K562 (cell line): ENCODE measurements around the gene PTGIS. TPM values are rescaled to one million over a fixed set of nuclear protein-coding genes. Genes with fewer than 3 reads are reported as not detected.

Source experiments
- ATAC-seq: fragments of 200-7000 bp; cut with Tn5 transposase; 3 replicates; pipeline ENCODE4 v1.9.1; 2020; ENCODE audit warnings: moderate library complexity
- BruUV-seq: library from RNA; stranded (reverse); fragments of 400-500 nt; replicated peaks from 2 replicates; lab custom pipeline; 2021; lab: Mats Ljungman, UMichigan
- CTCF ChIA-PET: fragments of 300-600 bp; formaldehyde crosslinking; extraction: SDS; loops from one replicate; lab custom pipeline; 2021; ENCODE audit warnings: low intra/inter-chr PET ratio; lab: Yijun Ruan, JAX
- POLR2A ChIA-PET: fragments of 300-600, 350-650 bp; sonication (Branson Sonifier 250); formaldehyde crosslinking; extraction: SDS; loops from one replicate; lab custom pipeline; 2021; ENCODE audit warnings: antibody characterized with exemption, inconsistent platforms; lab: Yijun Ruan, JAX
- DNase-seq, 4 experiments: peaks; one replicate each; pipeline versions ENCODE4 v3.0.0 to v3.0.0-alpha.2; 2011 to 2018; ENCODE audit warnings: low spot score in 3 of 4, mixed read lengths in 3 of 4; ENCODE audit errors: extremely low read depth in 1 of 4
- FAIRE-seq: peaks from 2 replicates; lab custom pipeline; 2011; peaks lifted over from hg19 to GRCh38; lab: Jason Lieb, UNC
- H2AFZ ChIP-seq: 2 replicates; pipeline ENCODE4 v1.6.0; 2011; ENCODE audit warnings: low read depth, low read length, control low read depth, inconsistent platforms
- H3K27ac ChIP-seq: fragments of 200-600 bp; 3 replicates; pipeline ENCODE4 v1.8.0; 2011; ENCODE audit warnings: low read depth, mild to moderate bottlenecking, control low read depth, inconsistent platforms, low read length, moderate library complexity, mixed read lengths; ENCODE audit errors: extremely low read depth
- H3K27me3 ChIP-seq, 2 experiments: fragments of 300-600 bp in 1 of 2; 2 replicates in 1 of 2; 3 replicates in 1 of 2; pipeline versions ENCODE4 v1.6.0 to v1.8.0; 2011; ENCODE audit warnings: inconsistent platforms in 2 of 2, low read length in 2 of 2, mild to moderate bottlenecking in 1 of 2, mixed read lengths in 1 of 2, moderate library complexity in 1 of 2; ENCODE audit not compliant: control insufficient read depth in 2 of 2, insufficient read depth in 2 of 2
- H3K36me3 ChIP-seq: fragments of 300-600 bp; 3 replicates; pipeline ENCODE4 v1.8.0; 2011; ENCODE audit warnings: mild to moderate bottlenecking, low read length, inconsistent platforms; ENCODE audit not compliant: control insufficient read depth, insufficient read depth
- H3K4me1 ChIP-seq, 2 experiments: fragments of 200-600 bp in 1 of 2; replicated peaks in 1 of 2; 2 replicates in 1 of 2; 3 replicates in 1 of 2; pipeline versions ENCODE4 v1.5.1 to v1.8.0; 2011; ENCODE audit warnings: inconsistent platforms in 2 of 2, low read length in 2 of 2, mild to moderate bottlenecking in 1 of 2, mixed read lengths in 1 of 2, moderate library complexity in 1 of 2; ENCODE audit not compliant: control insufficient read depth in 2 of 2, insufficient read depth in 2 of 2
- H3K4me2 ChIP-seq: 2 replicates; pipeline ENCODE4 v1.6.1; 2011; ENCODE audit warnings: low read length, control low read depth, inconsistent platforms, mixed read lengths; ENCODE audit not compliant: insufficient read depth
- H3K4me3 ChIP-seq: fragments of 200-600 bp; sonication (generic), shearing (Covaris generic); 2 replicates; pipeline ENCODE4 v1.5.1; 2016; ENCODE audit warnings: control low read depth, inconsistent platforms
- H3K79me2 ChIP-seq: fragments of 200-600 bp; 3 replicates; pipeline ENCODE4 v1.8.0; 2011; ENCODE audit warnings: low read length, inconsistent platforms; ENCODE audit not compliant: control insufficient read depth, insufficient read depth
- H3K9ac ChIP-seq, 2 experiments: 2 replicates each; pipeline versions ENCODE4 v1.6.0 to v1.6.1; 2011; ENCODE audit warnings: low read depth in 2 of 2, low read length in 2 of 2, control low read depth in 1 of 2, inconsistent platforms in 1 of 2, mild to moderate bottlenecking in 1 of 2, mixed read lengths in 1 of 2; ENCODE audit not compliant: insufficient read depth in 1 of 2
- H3K9me1 ChIP-seq: one replicate; pipeline ENCODE4 v1.6.0; 2011; ENCODE audit warnings: inconsistent platforms, mild to moderate bottlenecking, low read length, moderate library complexity; ENCODE audit not compliant: control insufficient read depth, insufficient read depth
- H3K9me3 ChIP-seq: replicated peaks from 2 replicates; pipeline ENCODE4 v1.5.1; 2011; ENCODE audit warnings: low read depth, low read length, inconsistent platforms; ENCODE audit not compliant: control insufficient read depth, insufficient read depth
- H4K20me1 ChIP-seq: replicated peaks from 2 replicates; pipeline ENCODE4 v1.6.1; 2011; ENCODE audit warnings: low read length, inconsistent platforms, mixed read lengths; ENCODE audit not compliant: control insufficient read depth, insufficient read depth
- DLX4 ChIP-seq: fragments of 250-450 bp; sonication (Bioruptor Pico); IDR thresholded peaks from 2 replicates; pipeline ENCODE4 v1.6.1; 2021; ENCODE audit warnings: mild to moderate bottlenecking
- GMEB1 ChIP-seq: fragments of 250-450 bp; sonication (Bioruptor Pico); IDR thresholded peaks from 2 replicates; pipeline ENCODE4 v1.4.0; 2020; ENCODE audit warnings: mild to moderate bottlenecking
- MGA ChIP-seq: fragments of 450-650 bp; IDR thresholded peaks from 2 replicates; pipeline ENCODE4 v1.6.1; 2016; ENCODE audit warnings: mild to moderate bottlenecking, moderate library complexity
- NKRF ChIP-seq: fragments of 450-650 bp; IDR thresholded peaks from 2 replicates; pipeline ENCODE4 v1.6.1; 2016; ENCODE audit warnings: borderline replicate concordance
- RBFOX2 ChIP-seq: fragments of 200-400 bp; formaldehyde crosslinking; IDR thresholded peaks from 2 replicates; pipeline ENCODE4 v1.6.1; 2017; ENCODE audit warnings: low read depth, mild to moderate bottlenecking, low read length, moderate library complexity
- WGBS: fragments of 100-300 bp; shearing (Covaris generic); methylation state at CpG from one replicate; pipeline ENCODE4 v1.1.6; 2016; ENCODE audit warnings: low coverage, mixed read lengths; ENCODE audit not compliant: insufficient coverage; ENCODE audit errors: missing lambda C conversion rate; 5-methylcytosine and 5-hydroxymethylcytosine counted together
- in situ Hi-C: fragments of 300-500 bp; cut with MboI; formaldehyde crosslinking; loops from 4 replicates; pipeline ENCODE4 v1.15.0; 2018; ENCODE audit warnings: inconsistent platforms, mixed read lengths
- intact Hi-C: fragments of 100-400 bp; cut with micrococcal nuclease; formaldehyde crosslinking; loops from 2 replicates; pipeline ENCODE4 v1.14.2; 2022
- polyA plus RNA-seq, 8 experiments: library from polyadenylated mRNA; depleted of rRNA in 4 of 8; stranded (reverse) in 5 of 8; unstranded in 3 of 8; fragments of >200 nt; fragmentation: Nextera tagmentation in 2 of 8; fragmentation: Illumina TruSeq in 1 of 8; extraction: Ambion mirVana in 2 of 8; extraction: Trizol in 1 of 8; gene quantifications; 2 replicates each; pipeline versions ENCODE4 v1.2.1 to v1.2.3, GENCODE V29; 2011 to 2014; ENCODE audit warnings: inconsistent platforms in 1 of 8, missing spikeins in 1 of 8
- total RNA-seq, 7 experiments: library from RNA; depleted of rRNA in 6 of 7; stranded (reverse); fragments of >200 nt in 6 of 7; fragmentation: Illumina TruSeq in 2 of 7; extraction: Trizol in 2 of 7; gene quantifications; 2 replicates each; pipeline versions ENCODE4 v1.2.1 to v1.2.3, GENCODE V29; 2011 to 2021; ENCODE audit warnings: low replicate concordance in 1 of 7

PTGIS gene
- total and polyA plus RNA-seq, 9 of the 15 experiments (the other 6 are each of a cell fraction or from before 2014, with no cell fraction given) = not detected

GRCh38 chr20:49482621-49483017, 85.3 kb downstream of the PTGIS start, which contains the start of gene KCNB1:
KCNB1 (minus strand) TSS chr20:49482668; CDS start chr20:49482480, 188 bp downstream.
- Histone ChIP-seq H3K4me2 (no peak within 1 kb of the TSS), H4K20me1 (no peaks in the 10 kb centered on the region), H3K9me1 (no peaks in the 10 kb centered on the region), H3K4me3 (no peak within 1 kb of the TSS), H3K79me2 (no peaks in the 10 kb centered on the region), H3K27me3 (peaks cover 2 to 17% of the 10 kb centered on the region in 2 experiments; a peak in 3 of 5 replicates), H3K36me3 (no peaks in the 10 kb centered on the region), H3K9ac (no peak within 1 kb of the TSS), H3K27ac (no peak within 1 kb of the TSS), H3K4me1 (peaks cover 0 to 16% of the 10 kb centered on the region in 2 experiments; a peak in 2 of 5 replicates), H3K9me3 (no peaks in the 10 kb centered on the region), H2AFZ (no peak within 1 kb of the TSS)
- 5% methylated on average over 13 of the region's 34 CpGs for WGBS
- ChIA-PET POLR2A (no interaction called here), CTCF (interaction anchor here (0.7 to 3.5 kb wide), 2 partner anchors 143 to 149 kb away, joined by 3 to 40 read pairs; no protein-coding TSS in a partner anchor)
- intact Hi-C loops (no loop called here), in situ Hi-C loops (no loop called here)
- ATAC-seq (peak; percentile 83), FAIRE-seq (no peak), DNase-seq (peak; percentile 48 to 94 (median 83))
- BruUV-seq = no TSS peak
- TF ChIP-seq NKRF (no peak), GMEB1 (CRISPR knock-in tag) (no peak), MGA (no peak), RBFOX2 (no peak), DLX4 (CRISPR knock-in tag) (no peak)
